Keratinocyte (primary cell): ENCODE data around the gene RASA1. TPM values are rescaled to one million over a fixed set of nuclear protein-coding genes. Genes with fewer than 3 reads are reported as not detected.

Source experiments
- DNase-seq: peaks from one replicate; pipeline ENCODE4 v3.0.0-alpha.2; 2011; ENCODE audit warnings: low read depth, missing footprints, low spot score
- FAIRE-seq: peaks from 2 replicates; lab custom pipeline; 2011; peaks lifted over from hg19 to GRCh38; lab: Jason Lieb, UNC
- H2AFZ ChIP-seq: 2 replicates; pipeline ENCODE4 v1.6.0; 2012; ENCODE audit warnings: low read length, control low read depth, inconsistent platforms; ENCODE audit not compliant: control insufficient read depth
- H3K27ac ChIP-seq: 2 replicates; pipeline ENCODE4 v1.5.1; 2011; ENCODE audit warnings: low read length; ENCODE audit not compliant: control insufficient read depth, insufficient read depth
- H3K27me3 ChIP-seq: 3 replicates; pipeline ENCODE4 v1.6.0; 2011; ENCODE audit warnings: low read length; ENCODE audit not compliant: control insufficient read depth, insufficient read depth; ENCODE audit errors: extremely low read depth
- H3K36me3 ChIP-seq, 2 experiments: 2 replicates in 1 of 2; 3 replicates in 1 of 2; pipeline ENCODE4 v1.5.1; 2011; ENCODE audit warnings: low read length in 2 of 2, mild to moderate bottlenecking in 1 of 2; ENCODE audit not compliant: control insufficient read depth in 2 of 2, insufficient read depth in 2 of 2; ENCODE audit errors: extremely low read depth in 1 of 2
- H3K4me1 ChIP-seq: 3 replicates; pipeline ENCODE4 v1.5.1; 2011; ENCODE audit warnings: low read length; ENCODE audit not compliant: control insufficient read depth, insufficient read depth; ENCODE audit errors: extremely low read depth
- H3K4me2 ChIP-seq: 3 replicates; pipeline ENCODE4 v1.6.0; 2011; ENCODE audit warnings: low read depth, low read length; ENCODE audit not compliant: control insufficient read depth, insufficient read depth; ENCODE audit errors: extremely low read depth
- H3K4me3 ChIP-seq, 3 experiments: fragments of 200-600 bp in 1 of 3; sonication (generic) in 1 of 3; 2 replicates in 2 of 3; 3 replicates in 1 of 3; pipeline ENCODE4 v1.5.1; 2011 to 2016; ENCODE audit warnings: low read length in 3 of 3, mild to moderate bottlenecking in 3 of 3, control low read depth in 2 of 3, inconsistent platforms in 1 of 3, low read depth in 1 of 3, mixed read lengths in 1 of 3, mixed run types in 1 of 3, moderate library complexity in 1 of 3; ENCODE audit not compliant: control insufficient read depth in 2 of 3, insufficient read depth in 2 of 3; ENCODE audit errors: extremely low read depth in 1 of 3
- H3K79me2 ChIP-seq: 2 replicates; pipeline ENCODE4 v1.6.0; 2012; ENCODE audit warnings: low read length; ENCODE audit not compliant: control insufficient read depth, insufficient read depth
- H3K9ac ChIP-seq: 3 replicates; pipeline ENCODE4 v1.6.0; 2011; ENCODE audit warnings: low read length; ENCODE audit not compliant: control insufficient read depth, insufficient read depth; ENCODE audit errors: extremely low read depth
- H3K9me1 ChIP-seq: 3 replicates; pipeline ENCODE4 v1.6.0; 2011; ENCODE audit warnings: low read length; ENCODE audit not compliant: control insufficient read depth, insufficient read depth; ENCODE audit errors: extremely low read depth
- H3K9me3 ChIP-seq: 2 replicates; pipeline ENCODE4 v1.5.1; 2012; ENCODE audit warnings: low read depth, low read length; ENCODE audit not compliant: control insufficient read depth
- H4K20me1 ChIP-seq: 3 replicates; pipeline ENCODE4 v1.6.0; 2011; ENCODE audit warnings: low read length; ENCODE audit not compliant: control insufficient read depth, insufficient read depth; ENCODE audit errors: extremely low read depth
- EZH2 ChIP-seq: IDR thresholded peaks from one replicate; pipeline ENCODE4 v1.6.1; 2012; ENCODE audit warnings: inconsistent platforms, mild to moderate bottlenecking, low read length, moderate library complexity
- dilution Hi-C: fragments of 300-500 bp; cut with MboI; formaldehyde crosslinking; loops from one replicate; pipeline ENCODE4 v1.7.0; 2020; ENCODE audit warnings: low sequenced_read_pairs; ENCODE audit not compliant: extremely low pct_ligation_motif_present
- polyA plus RNA-seq, 5 experiments: library from polyadenylated mRNA; depleted of rRNA in 3 of 5; stranded (reverse) in 3 of 5; stranded (forward) in 1 of 5; unstranded in 1 of 5; fragments of >200 nt; gene quantifications; 1 replicate in 1 of 5; 2 replicates in 3 of 5; 3 replicates in 1 of 5; pipeline versions ENCODE4 v1.2.1 to v1.2.3, GENCODE V29; 2011 to 2012; ENCODE audit warnings: missing spikeins in 2 of 5, low read depth in 1 of 5, low replicate concordance in 1 of 5
- TF ChIP-seq, protein P1 (sequence below), 3 experiments: IDR thresholded peaks in 1 of 3; conservative IDR thresholded peaks in 1 of 3; optimal IDR thresholded peaks in 1 of 3; 2 replicates in 2 of 3; 3 replicates in 1 of 3; pipeline versions ENCODE3 to v1.5.1; 2011; ENCODE audit warnings: low read length in 3 of 3, mild to moderate bottlenecking in 3 of 3, moderate library complexity in 2 of 3, control low read depth in 1 of 3, inconsistent platforms in 1 of 3; ENCODE audit not compliant: insufficient read depth in 2 of 3; ENCODE audit errors: extremely low read depth in 1 of 3

The RASA1 gene
- polyA plus RNA-seq, 1 donor (not counting 4 experiments of a cell fraction or from before 2014, with no cell fraction given) = 57.9 TPM

DNA sequence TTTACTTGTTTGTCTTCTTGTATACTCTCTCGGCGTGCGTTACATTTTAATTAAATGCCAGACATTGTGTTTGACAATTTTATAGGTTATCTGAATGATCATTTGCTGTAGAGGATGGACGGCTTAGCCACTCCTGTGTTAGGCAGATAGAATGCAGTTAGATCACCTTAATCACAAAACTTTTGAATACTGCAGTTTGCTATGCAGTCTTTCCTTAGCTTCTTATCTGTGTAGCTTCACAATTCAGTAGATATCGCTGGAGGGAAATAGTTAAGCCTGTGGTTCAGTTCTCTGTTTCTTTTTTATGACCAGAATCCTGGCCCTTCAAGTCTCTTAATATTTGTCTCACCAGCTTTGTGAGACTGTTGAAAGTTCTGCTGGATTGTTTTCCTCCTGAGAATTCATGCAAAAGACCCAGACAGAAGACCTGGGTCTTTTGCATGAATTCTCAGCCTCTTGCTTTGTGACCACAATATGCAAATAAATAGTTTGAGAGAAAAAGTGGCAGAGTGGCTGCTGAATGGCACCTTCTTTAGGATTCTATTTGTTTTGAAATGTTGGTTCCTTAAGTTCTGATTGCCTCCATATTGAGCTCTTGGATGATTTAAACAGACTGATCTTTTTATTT, 40.2 kb downstream of the RASA1 start:
- no peak overlapping the region for H3K4me3 ChIP-seq
- no peaks in the 10 kb centered on the region for H3K4me1 ChIP-seq
- dilution Hi-C loops = no loop called here
- H3K9me1 ChIP-seq = peaks cover 2% of the 10 kb centered on the region
- peaks cover 87% of the 10 kb centered on the region for H3K79me2 ChIP-seq
- H2AFZ ChIP-seq = no peak overlapping the region
- no peak overlapping the region for H3K27ac ChIP-seq
- DNase-seq (no peak), FAIRE-seq (peak; percentile 43)
- no peak for TF ChIP-seq EZH2
- TF ChIP-seq, protein P1, sequence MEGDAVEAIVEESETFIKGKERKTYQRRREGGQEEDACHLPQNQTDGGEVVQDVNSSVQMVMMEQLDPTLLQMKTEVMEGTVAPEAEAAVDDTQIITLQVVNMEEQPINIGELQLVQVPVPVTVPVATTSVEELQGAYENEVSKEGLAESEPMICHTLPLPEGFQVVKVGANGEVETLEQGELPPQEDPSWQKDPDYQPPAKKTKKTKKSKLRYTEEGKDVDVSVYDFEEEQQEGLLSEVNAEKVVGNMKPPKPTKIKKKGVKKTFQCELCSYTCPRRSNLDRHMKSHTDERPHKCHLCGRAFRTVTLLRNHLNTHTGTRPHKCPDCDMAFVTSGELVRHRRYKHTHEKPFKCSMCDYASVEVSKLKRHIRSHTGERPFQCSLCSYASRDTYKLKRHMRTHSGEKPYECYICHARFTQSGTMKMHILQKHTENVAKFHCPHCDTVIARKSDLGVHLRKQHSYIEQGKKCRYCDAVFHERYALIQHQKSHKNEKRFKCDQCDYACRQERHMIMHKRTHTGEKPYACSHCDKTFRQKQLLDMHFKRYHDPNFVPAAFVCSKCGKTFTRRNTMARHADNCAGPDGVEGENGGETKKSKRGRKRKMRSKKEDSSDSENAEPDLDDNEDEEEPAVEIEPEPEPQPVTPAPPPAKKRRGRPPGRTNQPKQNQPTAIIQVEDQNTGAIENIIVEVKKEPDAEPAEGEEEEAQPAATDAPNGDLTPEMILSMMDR (optimal IDR thresholded peaks at IDR 0.05 in 1 of 3, IDR thresholded peaks at IDR 0.05 in 1 of 3, conservative IDR thresholded peaks at IDR 0.05 in 1 of 3; ENCODE audit: extremely low read depth in 1 of 3, insufficient read depth in 2 of 3, low read length in 3 of 3) = no peak
- no peaks in the 10 kb centered on the region for H3K27me3 ChIP-seq
- no peaks in the 10 kb centered on the region for H4K20me1 ChIP-seq
- no peak overlapping the region for H3K9ac ChIP-seq
- H3K36me3 ChIP-seq = peaks cover 8 to 13% of the 10 kb centered on the region in 2 experiments
- no peak overlapping the region for H3K4me2 ChIP-seq
- no peaks in the 10 kb centered on the region for H3K9me3 ChIP-seq

DNA sequence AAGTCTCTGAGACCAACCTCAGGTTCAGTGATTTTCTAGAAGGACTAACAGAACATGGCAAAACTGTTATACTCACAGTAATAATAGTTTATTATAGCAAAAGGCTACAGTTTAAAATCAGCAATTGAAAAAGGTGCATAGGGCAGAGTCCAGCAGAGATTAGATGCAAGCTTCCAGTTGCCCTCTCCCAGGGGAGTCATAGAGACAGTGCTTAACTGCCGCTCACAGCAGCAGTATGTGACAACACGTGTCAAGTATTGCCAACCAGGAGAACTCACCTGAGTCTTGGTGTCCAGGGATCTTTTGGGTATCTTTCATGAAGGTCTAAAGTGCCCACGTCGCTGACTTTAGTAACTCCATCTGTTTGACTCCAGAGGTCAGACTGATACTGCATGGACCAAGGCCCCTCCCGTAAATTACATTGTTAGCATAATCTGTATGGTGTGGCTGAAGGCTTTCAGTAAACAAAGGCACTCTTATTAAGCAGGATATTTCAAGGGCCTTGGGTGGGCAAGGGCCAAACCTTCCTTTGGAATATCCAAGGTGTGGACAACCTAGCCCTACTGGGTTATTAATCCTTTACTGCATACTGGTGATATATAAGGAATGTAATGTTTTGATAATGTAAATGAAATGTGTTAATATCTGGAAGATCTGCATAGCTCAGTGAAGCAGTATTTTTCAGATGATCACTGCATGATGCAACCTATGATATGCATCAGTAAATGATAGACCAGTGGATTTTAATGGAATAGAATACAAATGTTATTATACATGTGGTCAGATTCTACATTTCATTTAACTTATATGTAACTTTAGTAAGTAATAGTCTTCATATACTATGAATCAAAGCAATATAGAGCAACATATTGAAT, 44.0 kb downstream of the RASA1 start:
- Histone ChIP-seq H3K9ac (no peak overlapping the region), H3K4me2 (no peak overlapping the region), H3K4me1 (no peaks in the 10 kb centered on the region), H3K36me3 (peaks cover 0 to 2% of the 10 kb centered on the region in 2 experiments), H3K27me3 (no peaks in the 10 kb centered on the region), H3K79me2 (peaks cover 86% of the 10 kb centered on the region), H3K9me1 (peaks cover 2% of the 10 kb centered on the region), H3K27ac (no peak overlapping the region), H3K4me3 (no peak overlapping the region), H3K9me3 (no peaks in the 10 kb centered on the region), H4K20me1 (no peaks in the 10 kb centered on the region), H2AFZ (no peak overlapping the region)
- FAIRE-seq (no peak), DNase-seq (no peak)
- TF ChIP-seq, protein P1 (optimal IDR thresholded peaks at IDR 0.05 in 1 of 3, IDR thresholded peaks at IDR 0.05 in 1 of 3, conservative IDR thresholded peaks at IDR 0.05 in 1 of 3; ENCODE audit: extremely low read depth in 1 of 3, insufficient read depth in 2 of 3, low read length in 3 of 3) = no peak
- TF ChIP-seq EZH2 = no peak
- dilution Hi-C loops = no loop called here
